GM18867 (cell line): Measurements from ENCODE around the gene CNPY1.
"Not testable (repeated sequence)": the region's sequence is repeated elsewhere in the genome, so short reads cannot be mapped to it uniquely, and the experiment has no call there.

Experiments used
- ATAC-seq: cut with Tn5 transposase; IDR thresholded peaks from one replicate; pipeline ENCODE4 v1.9.1; 2021; ENCODE audit warnings: mild to moderate bottlenecking, moderate library complexity; ENCODE audit not compliant: unreplicated experiment

CNPY1 gene

GRCh38 chr7:155579565-155579964 lies 33.2 kb upstream of the CNPY1 start:
- ATAC-seq: no peak

GRCh38 chr7:155578016-155578415 lies 31.7 kb upstream of the CNPY1 start:
- no peak for ATAC-seq

- ATAC-seq: no peak
These were observed 31.1 kb upstream of the CNPY1 start for GRCh38 chr7:155577509-155577905.

- no peak for ATAC-seq
These were observed 30.6 kb upstream of the CNPY1 start for GRCh38 chr7:155576900-155577508.

- ATAC-seq: no peak
These were observed 30.1 kb upstream of the CNPY1 start for GRCh38 chr7:155576416-155576815.

GRCh38 chr7:155574556-155575290 lies 28.4 kb upstream of the CNPY1 start:
- ATAC-seq: no peak

- no peak for ATAC-seq
These were observed 25.4 kb upstream of the CNPY1 start for GRCh38 chr7:155571581-155572345.

GRCh38 chr7:155570991-155571390 lies 24.6 kb upstream of the CNPY1 start:
- no peak for ATAC-seq

- no peak for ATAC-seq
These were observed 24.0 kb upstream of the CNPY1 start for GRCh38 chr7:155570171-155570958.

- no peak for ATAC-seq
These were observed 23.3 kb upstream of the CNPY1 start for GRCh38 chr7:155569681-155570080.

- no peak for ATAC-seq
These were observed 22.6 kb upstream of the CNPY1 start for GRCh38 chr7:155568842-155569494.

GRCh38 chr7:155568333-155568660 lies 21.9 kb upstream of the CNPY1 start:
- no peak for ATAC-seq

GRCh38 chr7:155567646-155568332 lies 21.4 kb upstream of the CNPY1 start:
- ATAC-seq: no peak

GRCh38 chr7:155566011-155566836 lies 19.9 kb upstream of the CNPY1 start:
- no peak for ATAC-seq

GRCh38 chr7:155565596-155565995 lies 19.2 kb upstream of the CNPY1 start:
- no peak for ATAC-seq

GRCh38 chr7:155562976-155563375 lies 16.6 kb upstream of the CNPY1 start:
- ATAC-seq: not testable (repeated sequence)

- ATAC-seq: no peak
These were observed 15.7 kb upstream of the CNPY1 start for GRCh38 chr7:155562106-155562505.

GRCh38 chr7:155560982-155561686 lies 14.8 kb upstream of the CNPY1 start:
- ATAC-seq: no peak
